ENCODE results near the gene DNMT3A. TPM values are rescaled to one million over a fixed set of nuclear protein-coding genes. Genes with fewer than 3 reads are reported as not detected.

Gene DNMT3A
- total and polyA plus RNA-seq, 7 donors: 4.4 to 30.2 (median 18.1) TPM

- Histone ChIP-seq H3K27me3 (no peaks in the 10 kb centered on the region), H3K36me3 (peaks cover 0 to 11% (median 7%) of the 10 kb centered on the region in 4 donors), H3K27ac (peak overlapping the region; percentile 43 to 69 (median 58)), H3K4me1 (peaks cover 0 to 58% (median 55%) of the 10 kb centered on the region in 4 donors), H3K4me3 (no peak overlapping the region), H3K9me3 (peaks cover 0 to 4% (median 3%) of the 10 kb centered on the region in 4 donors)
- TF ChIP-seq, protein P1, sequence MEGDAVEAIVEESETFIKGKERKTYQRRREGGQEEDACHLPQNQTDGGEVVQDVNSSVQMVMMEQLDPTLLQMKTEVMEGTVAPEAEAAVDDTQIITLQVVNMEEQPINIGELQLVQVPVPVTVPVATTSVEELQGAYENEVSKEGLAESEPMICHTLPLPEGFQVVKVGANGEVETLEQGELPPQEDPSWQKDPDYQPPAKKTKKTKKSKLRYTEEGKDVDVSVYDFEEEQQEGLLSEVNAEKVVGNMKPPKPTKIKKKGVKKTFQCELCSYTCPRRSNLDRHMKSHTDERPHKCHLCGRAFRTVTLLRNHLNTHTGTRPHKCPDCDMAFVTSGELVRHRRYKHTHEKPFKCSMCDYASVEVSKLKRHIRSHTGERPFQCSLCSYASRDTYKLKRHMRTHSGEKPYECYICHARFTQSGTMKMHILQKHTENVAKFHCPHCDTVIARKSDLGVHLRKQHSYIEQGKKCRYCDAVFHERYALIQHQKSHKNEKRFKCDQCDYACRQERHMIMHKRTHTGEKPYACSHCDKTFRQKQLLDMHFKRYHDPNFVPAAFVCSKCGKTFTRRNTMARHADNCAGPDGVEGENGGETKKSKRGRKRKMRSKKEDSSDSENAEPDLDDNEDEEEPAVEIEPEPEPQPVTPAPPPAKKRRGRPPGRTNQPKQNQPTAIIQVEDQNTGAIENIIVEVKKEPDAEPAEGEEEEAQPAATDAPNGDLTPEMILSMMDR (IDR thresholded peaks at IDR 0.05): no peak
- peak in 2 of 4 donors; percentile 8 to 12 for TF ChIP-seq POLR2AphosphoS5 (IDR thresholded peaks at IDR 0.05)
- WGBS, 2 donors: 87 to 92% methylated on average over 16 of the region's 16 CpGs
- DNase-seq: peak; percentile 85
- intact Hi-C loops (cut with DNase I): no loop called here
Observed at GRCh38 chr2:25324905-25325592, 16.7 kb downstream of the DNMT3A start.

GRCh38 chr2:25324251-25324650 is 17.5 kb downstream of the DNMT3A start:
- DNase-seq: no peak
- intact Hi-C loops (cut with DNase I): no loop called here
- 87 to 89% methylated on average over 4 of the region's 4 CpGs for WGBS, 2 donors

DNA sequence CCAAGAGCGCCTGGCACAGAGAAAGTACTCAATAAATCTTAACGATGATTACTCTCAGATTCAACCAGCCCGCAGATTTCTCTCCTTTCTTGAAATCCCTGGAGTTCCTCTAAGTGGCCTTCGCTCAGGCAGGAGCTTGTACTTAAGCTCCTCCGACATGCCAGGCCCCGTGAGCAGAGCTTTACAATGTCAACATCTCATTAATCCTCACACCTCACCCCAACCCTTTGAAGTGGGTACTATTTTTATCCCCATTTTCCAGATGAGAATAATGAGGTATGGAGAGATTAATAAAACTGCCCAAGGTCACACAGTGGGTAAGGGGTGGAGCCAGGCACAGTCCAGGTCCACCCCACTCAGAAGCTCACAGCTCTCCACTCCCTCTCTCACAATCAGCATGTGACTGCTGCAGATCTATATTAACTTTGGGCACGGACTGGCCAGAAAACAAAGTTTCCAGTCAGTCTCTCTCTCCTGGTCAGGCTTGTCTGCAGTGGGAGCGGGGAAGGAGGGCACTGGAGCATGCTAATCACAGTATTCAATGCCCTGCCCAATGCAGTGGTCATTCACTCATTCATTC is 18.0 kb downstream of the DNMT3A start:
- intact Hi-C loops (cut with DNase I): no loop called here
- 75 to 86% methylated on average over 8 of the region's 8 CpGs for WGBS, 2 donors
- Histone ChIP-seq H3K4me3 (no peak overlapping the region), H3K27me3 (no peaks in the 10 kb centered on the region), H3K27ac (peak overlapping the region in 3 of 4 donors; percentile 43 to 69 (median 56)), H3K36me3 (peaks cover 0 to 11% (median 7%) of the 10 kb centered on the region in 4 donors), H3K4me1 (peaks cover 0 to 45% (median 42%) of the 10 kb centered on the region in 4 donors), H3K9me3 (peaks cover 0 to 4% (median 3%) of the 10 kb centered on the region in 4 donors)
- DNase-seq: no peak
- no peak for TF ChIP-seq EP300 (IDR thresholded peaks at IDR 0.05)
- peak in 2 of 4 donors; percentile 27 to 30 for TF ChIP-seq POLR2AphosphoS5 (IDR thresholded peaks at IDR 0.05)

More at GRCh38 chr2:25324251-25324650, 17.5 kb downstream of the DNMT3A start:
- no peak overlapping the region for H3K4me3 ChIP-seq
- H3K4me1 ChIP-seq: peaks cover 0 to 50% (median 47%) of the 10 kb centered on the region in 4 donors
- peaks cover 0 to 4% (median 3%) of the 10 kb centered on the region in 4 donors for H3K9me3 ChIP-seq
- peak overlapping the region; percentile 43 to 69 (median 58) for H3K27ac ChIP-seq
- H3K36me3 ChIP-seq: peaks cover 0 to 11% (median 7%) of the 10 kb centered on the region in 4 donors
- no peak for TF ChIP-seq EP300 (IDR thresholded peaks at IDR 0.05)
- TF ChIP-seq, protein P1 (IDR thresholded peaks at IDR 0.05): no peak
- TF ChIP-seq POLR2AphosphoS5 (IDR thresholded peaks at IDR 0.05): no peak
- no peak for TF ChIP-seq POLR2A (IDR thresholded peaks at IDR 0.05)
- H3K27me3 ChIP-seq: no peaks in the 10 kb centered on the region

GRCh38 chr2:25323042-25323514 is 18.6 kb downstream of the DNMT3A start:
- no peak for DNase-seq
- peaks cover 0 to 11% (median 7%) of the 10 kb centered on the region in 4 donors for H3K36me3 ChIP-seq
- peaks cover 0 to 4% (median 3%) of the 10 kb centered on the region in 4 donors for H3K9me3 ChIP-seq
- no peaks in the 10 kb centered on the region for H3K27me3 ChIP-seq
- peak overlapping the region in 3 of 4 donors; percentile 43 to 69 (median 56) for H3K27ac ChIP-seq
- intact Hi-C loops (cut with DNase I): no loop called here
- TF ChIP-seq, protein P1 (IDR thresholded peaks at IDR 0.05): no peak
- no peak for TF ChIP-seq POLR2AphosphoS5 (IDR thresholded peaks at IDR 0.05)
- no peak for TF ChIP-seq POLR2A (IDR thresholded peaks at IDR 0.05)
- no peak for TF ChIP-seq EP300 (IDR thresholded peaks at IDR 0.05)
- WGBS, 2 donors: 72 to 88% methylated on average over 13 of the region's 13 CpGs
- peaks cover 0 to 39% (median 35%) of the 10 kb centered on the region in 4 donors for H3K4me1 ChIP-seq
- H3K4me3 ChIP-seq: no peak overlapping the region

DNA sequence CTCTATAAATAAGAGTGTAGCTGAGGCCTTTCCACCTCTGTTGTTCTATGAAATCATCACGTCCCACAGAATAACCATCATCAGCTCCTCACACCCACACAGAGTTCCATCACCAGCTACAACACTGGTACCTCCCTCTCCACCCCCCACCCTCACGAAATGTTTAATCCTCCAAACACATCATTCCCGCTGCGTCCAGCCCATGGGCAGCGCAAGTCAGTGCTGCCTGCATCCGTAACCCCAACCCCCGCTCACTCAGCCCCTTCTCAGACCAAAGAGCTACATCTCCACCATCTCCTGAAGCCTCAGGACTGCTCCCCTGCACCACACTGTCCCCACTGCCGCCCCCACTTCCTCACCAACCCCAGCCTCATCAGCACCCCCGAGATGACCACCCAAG is 19.4 kb downstream of the DNMT3A start:
- no peak for DNase-seq
- 84 to 92% methylated on average over 9 of the region's 9 CpGs for WGBS, 2 donors
- intact Hi-C loops (cut with DNase I): no loop called here
- peak overlapping the region in 2 of 4 donors; percentile 43 to 69 for H3K27ac ChIP-seq
- peaks cover 0 to 11% (median 6%) of the 10 kb centered on the region in 4 donors for H3K36me3 ChIP-seq
- H3K4me1 ChIP-seq: peaks cover 0 to 38% (median 35%) of the 10 kb centered on the region in 4 donors
- no peak overlapping the region for H3K4me3 ChIP-seq
- H3K9me3 ChIP-seq: peaks cover 0 to 4% (median 3%) of the 10 kb centered on the region in 4 donors
- H3K27me3 ChIP-seq: no peaks in the 10 kb centered on the region
- TF ChIP-seq POLR2A (IDR thresholded peaks at IDR 0.05) (no peak), POLR2AphosphoS5 (IDR thresholded peaks at IDR 0.05) (no peak), EP300 (IDR thresholded peaks at IDR 0.05) (no peak)
- TF ChIP-seq, protein P1 (IDR thresholded peaks at IDR 0.05): no peak

Measured in sigmoid colon (tissue), 7 donors.